GM12875 (cell line): Measurements from ENCODE around the gene UBE2I.

Experiments used
- H3K4me3 ChIP-seq: one replicate; pipeline ENCODE4 v1.5.1; 2011; ENCODE audit warnings: low read depth, low read length, control low read depth
- TF ChIP-seq, protein P1 (sequence below): IDR thresholded peaks from 2 replicates; pipeline ENCODE4 v1.5.1; 2011; ENCODE audit warnings: low read depth, mild to moderate bottlenecking, control low read depth, inconsistent platforms, low read length, moderate library complexity, borderline replicate concordance; ENCODE audit not compliant: insufficient read depth

The UBE2I gene

DNA sequence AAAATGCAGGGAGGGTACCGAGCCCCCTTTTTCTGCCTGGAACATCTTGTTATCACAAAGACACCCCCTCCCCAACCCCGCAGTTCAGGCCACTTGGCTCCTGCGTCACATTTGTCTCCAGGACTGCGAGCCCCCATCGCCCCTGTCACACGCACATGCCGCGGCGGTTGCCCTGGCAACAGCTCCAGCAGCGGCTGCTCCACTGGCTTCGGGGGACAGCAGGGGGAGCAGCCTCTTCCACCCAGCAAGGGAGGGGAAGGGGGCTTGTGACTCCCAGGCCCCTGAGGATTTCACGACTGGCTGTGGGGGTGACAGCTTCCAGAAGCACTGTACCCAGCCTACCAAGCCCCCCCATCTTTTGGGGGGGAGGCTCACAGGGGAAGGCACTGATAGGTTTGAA is 26.6 kb downstream of the UBE2I start:
- TF ChIP-seq, protein P1, sequence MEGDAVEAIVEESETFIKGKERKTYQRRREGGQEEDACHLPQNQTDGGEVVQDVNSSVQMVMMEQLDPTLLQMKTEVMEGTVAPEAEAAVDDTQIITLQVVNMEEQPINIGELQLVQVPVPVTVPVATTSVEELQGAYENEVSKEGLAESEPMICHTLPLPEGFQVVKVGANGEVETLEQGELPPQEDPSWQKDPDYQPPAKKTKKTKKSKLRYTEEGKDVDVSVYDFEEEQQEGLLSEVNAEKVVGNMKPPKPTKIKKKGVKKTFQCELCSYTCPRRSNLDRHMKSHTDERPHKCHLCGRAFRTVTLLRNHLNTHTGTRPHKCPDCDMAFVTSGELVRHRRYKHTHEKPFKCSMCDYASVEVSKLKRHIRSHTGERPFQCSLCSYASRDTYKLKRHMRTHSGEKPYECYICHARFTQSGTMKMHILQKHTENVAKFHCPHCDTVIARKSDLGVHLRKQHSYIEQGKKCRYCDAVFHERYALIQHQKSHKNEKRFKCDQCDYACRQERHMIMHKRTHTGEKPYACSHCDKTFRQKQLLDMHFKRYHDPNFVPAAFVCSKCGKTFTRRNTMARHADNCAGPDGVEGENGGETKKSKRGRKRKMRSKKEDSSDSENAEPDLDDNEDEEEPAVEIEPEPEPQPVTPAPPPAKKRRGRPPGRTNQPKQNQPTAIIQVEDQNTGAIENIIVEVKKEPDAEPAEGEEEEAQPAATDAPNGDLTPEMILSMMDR: no peak

DNA sequence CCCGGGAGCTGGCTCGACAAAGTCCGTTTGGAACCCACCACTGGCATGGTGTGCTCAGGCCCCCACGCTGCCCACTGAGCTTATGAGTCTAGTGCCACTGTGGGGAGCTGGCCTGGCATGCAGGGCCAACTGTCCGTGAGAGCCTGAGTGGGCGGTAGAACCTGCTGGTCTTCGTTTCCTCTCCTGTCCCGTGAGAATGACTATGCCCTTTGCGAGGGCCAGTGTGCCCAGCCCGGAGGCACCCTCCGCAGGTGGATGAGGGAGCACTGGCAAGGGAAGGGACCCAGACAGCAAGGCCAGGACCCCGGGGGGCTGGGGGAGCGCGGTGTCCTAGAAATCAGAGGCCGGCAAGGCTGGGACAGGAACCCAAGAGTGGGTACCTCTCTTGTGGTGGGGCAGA is 27.2 kb downstream of the UBE2I start:
- H3K4me3 ChIP-seq: no peak overlapping the region
- TF ChIP-seq, protein P1: no peak

More for the DNA sequence above, 26.6 kb downstream of the UBE2I start:
- H3K4me3 ChIP-seq: no peak overlapping the region

DNA sequence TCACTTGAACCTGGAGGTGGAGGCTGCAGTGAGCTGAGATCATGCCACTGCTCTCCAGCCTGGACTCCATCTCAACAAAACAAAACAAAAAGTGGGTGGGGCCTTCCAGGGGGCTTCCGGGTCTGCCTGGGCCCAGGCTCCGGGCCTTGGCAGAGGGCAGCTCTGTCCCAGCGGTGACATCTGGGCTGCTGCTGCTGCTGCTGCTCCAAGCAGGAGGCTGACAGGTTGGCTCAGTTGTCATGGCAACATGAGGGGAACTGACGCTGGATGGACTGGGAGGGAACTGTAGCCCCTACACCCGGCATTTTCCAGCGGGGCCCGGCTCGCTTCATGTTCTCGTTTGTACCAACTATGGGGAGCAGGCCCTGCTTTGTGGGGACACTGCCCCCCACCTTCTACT is 28.1 kb downstream of the UBE2I start:
- no peak overlapping the region for H3K4me3 ChIP-seq
- TF ChIP-seq, protein P1: no peak

DNA sequence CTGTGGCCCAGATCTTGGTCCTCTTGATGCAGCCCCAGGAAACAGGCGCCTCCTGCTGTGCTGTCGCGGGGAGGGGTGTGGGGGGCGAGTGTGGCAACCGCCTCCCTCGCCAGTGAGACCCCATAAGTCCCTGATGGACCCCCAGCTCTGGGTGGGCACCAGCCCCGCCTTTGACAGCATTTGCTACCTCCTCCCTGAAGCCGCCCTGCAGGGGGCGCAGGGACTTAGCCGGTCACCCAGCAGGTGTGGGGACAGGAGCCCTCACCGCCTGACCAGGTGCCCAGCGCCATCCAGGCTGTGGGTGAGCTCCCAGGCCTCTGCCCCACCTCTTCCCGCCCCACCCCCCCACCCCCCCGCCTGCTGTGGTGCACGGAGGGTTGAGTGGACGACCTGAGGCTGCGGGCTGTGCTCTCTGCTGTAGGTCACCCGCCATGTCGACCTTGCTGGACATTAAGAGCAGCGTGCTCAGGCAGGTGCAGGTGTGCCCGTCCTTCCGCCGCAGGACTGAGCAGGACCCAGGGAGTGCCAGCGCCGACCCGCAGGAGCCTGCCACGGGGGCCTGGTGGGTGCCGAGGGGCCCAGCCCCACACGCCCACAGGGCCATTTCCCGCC is 28.8 kb downstream of the UBE2I start:
- no peak overlapping the region for H3K4me3 ChIP-seq
- TF ChIP-seq, protein P1: peak; percentile 71

DNA sequence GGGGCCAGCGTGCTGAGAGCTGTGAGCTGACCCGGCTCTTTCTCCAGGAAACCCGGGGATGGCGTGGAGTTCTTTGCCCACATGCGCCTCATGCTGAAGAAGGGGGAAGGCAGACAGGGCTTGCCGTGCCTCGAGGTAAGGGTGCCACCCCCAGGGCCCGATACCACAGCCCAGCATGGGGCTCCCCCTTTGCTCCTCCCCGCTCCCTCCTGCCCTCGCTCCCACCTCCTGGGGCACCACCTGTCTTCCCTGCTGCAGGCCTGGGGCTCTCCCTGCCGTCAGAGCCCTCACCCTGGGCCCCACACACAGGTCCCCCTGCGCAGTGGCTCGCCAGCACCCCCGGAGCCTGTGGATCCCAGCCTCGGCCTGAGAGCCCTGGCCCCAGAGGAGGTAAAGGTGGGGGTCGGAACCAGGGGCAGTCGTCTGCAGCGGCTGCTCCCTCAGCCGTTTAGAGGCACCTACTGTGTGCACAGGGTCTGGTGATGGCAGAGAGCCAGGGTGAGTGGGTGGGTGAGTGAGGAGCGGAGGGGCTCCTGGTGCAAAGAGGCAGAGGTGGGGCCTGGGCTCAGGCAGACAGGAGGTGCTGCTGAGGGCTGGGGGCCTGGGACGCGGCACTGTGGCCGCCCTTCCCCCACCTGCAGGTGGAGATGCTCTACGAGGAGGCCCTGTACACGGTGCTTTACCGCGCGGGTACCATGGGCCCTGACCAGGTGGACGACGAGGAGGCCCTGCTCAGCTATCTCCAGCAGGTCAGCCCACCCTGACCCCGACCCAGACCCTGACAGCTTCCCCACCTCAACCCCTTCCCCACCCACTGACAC is 29.6 kb downstream of the UBE2I start:
- no peak overlapping the region for H3K4me3 ChIP-seq
- TF ChIP-seq, protein P1: no peak

DNA sequence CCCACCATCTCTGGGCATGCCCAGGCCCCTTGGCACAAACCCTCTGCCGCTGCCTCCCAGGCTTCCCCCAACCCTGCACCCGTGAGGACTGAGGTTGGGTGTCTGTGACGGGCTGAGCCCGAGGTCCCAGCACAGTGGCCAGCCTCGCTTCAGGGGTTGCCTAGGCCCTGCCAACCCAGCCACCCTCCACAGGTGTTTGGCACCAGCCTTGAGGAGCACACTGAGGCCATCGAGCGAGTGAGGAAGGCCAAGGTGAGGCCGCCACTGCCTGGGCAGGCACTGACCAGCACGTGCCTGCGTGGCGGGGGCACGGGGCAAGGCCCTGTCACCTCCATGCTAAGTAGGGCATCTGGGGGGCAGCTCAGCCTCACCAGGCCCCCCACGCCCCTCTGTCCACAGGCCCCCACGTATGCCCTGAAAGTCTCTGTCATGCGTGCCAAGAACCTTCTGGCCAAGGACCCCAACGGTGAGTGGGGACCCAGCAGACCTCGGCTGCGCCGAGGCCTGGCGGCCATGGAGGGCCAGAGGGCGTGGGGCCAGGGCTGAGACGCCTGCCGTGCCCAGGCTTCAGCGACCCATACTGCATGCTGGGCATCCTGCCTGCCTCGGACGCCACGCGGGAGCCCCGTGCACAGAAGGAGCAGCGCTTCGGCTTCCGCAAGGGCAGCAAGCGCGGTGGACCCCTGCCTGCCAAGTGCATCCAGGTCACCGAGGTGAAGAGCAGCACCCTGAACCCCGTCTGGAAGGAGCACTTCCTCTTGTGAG is 31.5 kb downstream of the UBE2I start:
- H3K4me3 ChIP-seq: no peak overlapping the region
- TF ChIP-seq, protein P1: no peak
